Measurements from ENCODE around the gene IL10. TPM values are rescaled to one million over a fixed set of nuclear protein-coding genes. Genes with fewer than 3 reads are reported as not detected.
A peak's percentile ranks its signal among the peaks of the same experiment; 100 is the strongest.
"Not testable (repeated sequence)": the region's sequence is repeated elsewhere in the genome, so short reads cannot be mapped to it uniquely, and the experiment has no call there.

The IL10 gene
- total RNA-seq, 2 donors from 2014 or later = 0.95 TPM; not detected in 1

- H3K27me3 Mint-ChIP-seq = peaks cover 10 to 16% of the 10 kb centered on the region in 2 donors
- peak overlapping the region; percentile 44 to 55 for H3K27ac Mint-ChIP-seq
- H3K9me3 Mint-ChIP-seq = no peaks in the 10 kb centered on the region
- ATAC-seq = peak; percentile 43 to 71
- H3K4me3 Mint-ChIP-seq = peak overlapping the region; percentile 66
- DNase-seq (ENCODE audit: low spot score) = peak; percentile 74
- H3K36me3 Mint-ChIP-seq = peaks cover 8% of the 10 kb centered on the region
- peaks cover 79 to 94% of the 10 kb centered on the region in 2 donors for H3K4me1 Mint-ChIP-seq (ENCODE audit: low read depth in 2 of 2)
Measured at GRCh38 chr1:206768472-206769303, 3.6 kb downstream of the IL10 start.

- Mint-ChIP-seq H3K4me3 (peak overlapping the region; percentile 80), H3K27ac (peak overlapping the region; percentile 74 to 75), H3K4me1 (ENCODE audit: low read depth in 2 of 2) (peaks cover 67 to 81% of the 10 kb centered on the region in 2 donors), H3K9me3 (no peaks in the 10 kb centered on the region), H3K27me3 (peaks cover 6 to 10% of the 10 kb centered on the region in 2 donors), H3K36me3 (peaks cover 14% of the 10 kb centered on the region)
- ATAC-seq (peak; percentile 91), DNase-seq (ENCODE audit: low spot score) (peak; percentile 95)
Measured at GRCh38 chr1:206766251-206766856, 5.9 kb downstream of the IL10 start.

GRCh38 chr1:206765771-206766170, 6.5 kb downstream of the IL10 start:
- H3K36me3 Mint-ChIP-seq = peaks cover 14% of the 10 kb centered on the region
- not testable (repeated sequence) for DNase-seq (ENCODE audit: low spot score); H3K9me3 Mint-ChIP-seq; ATAC-seq; H3K27me3 Mint-ChIP-seq
- peak overlapping the region; percentile 74 to 75 for H3K27ac Mint-ChIP-seq
- peak overlapping the region; percentile 80 for H3K4me3 Mint-ChIP-seq
- peaks cover 61 to 75% of the 10 kb centered on the region in 2 donors for H3K4me1 Mint-ChIP-seq (ENCODE audit: low read depth in 2 of 2)

- DNase-seq (ENCODE audit: low spot score); ATAC-seq; H3K4me3 Mint-ChIP-seq; H3K27me3 Mint-ChIP-seq; H3K9me3 Mint-ChIP-seq: not testable (repeated sequence)
- Mint-ChIP-seq H3K27ac (peak overlapping the region; percentile 38 to 74), H3K36me3 (peaks cover 14% of the 10 kb centered on the region), H3K4me1 (ENCODE audit: low read depth in 2 of 2) (peaks cover 34 to 46% of the 10 kb centered on the region in 2 donors)
Measured at GRCh38 chr1:206762741-206763364, 9.4 kb downstream of the IL10 start.

GRCh38 chr1:206761159-206761768, 11.0 kb downstream of the IL10 start:
- Mint-ChIP-seq H3K27ac (peak overlapping the region in 1 of 2 donors; percentile 24), H3K4me1 (ENCODE audit: low read depth in 2 of 2) (peaks cover 26 to 37% of the 10 kb centered on the region in 2 donors), H3K9me3 (no peaks in the 10 kb centered on the region), H3K4me3 (no peak overlapping the region), H3K36me3 (peaks cover 14% of the 10 kb centered on the region), H3K27me3 (peaks cover 6 to 10% of the 10 kb centered on the region in 2 donors)
- DNase-seq (ENCODE audit: low spot score) (no peak), ATAC-seq (no peak)

- Mint-ChIP-seq H3K9me3 (no peaks in the 10 kb centered on the region), H3K27ac (peak overlapping the region in 1 of 2 donors; percentile 24), H3K27me3 (peaks cover 9 to 10% of the 10 kb centered on the region in 2 donors), H3K36me3 (peaks cover 14% of the 10 kb centered on the region), H3K4me1 (ENCODE audit: low read depth in 2 of 2) (peaks cover 20 to 32% of the 10 kb centered on the region in 2 donors), H3K4me3 (no peak overlapping the region)
- no peak for DNase-seq (ENCODE audit: low spot score)
- ATAC-seq = no peak
Measured at GRCh38 chr1:206760590-206760989, 11.7 kb downstream of the IL10 start.

- Mint-ChIP-seq H3K4me1 (ENCODE audit: low read depth in 2 of 2) (peaks cover 17 to 22% of the 10 kb centered on the region in 2 donors), H3K36me3 (peaks cover 7% of the 10 kb centered on the region), H3K4me3 (no peak overlapping the region), H3K9me3 (no peaks in the 10 kb centered on the region), H3K27ac (no peak overlapping the region), H3K27me3 (peaks cover 19 to 21% of the 10 kb centered on the region in 2 donors)
- no peak for DNase-seq (ENCODE audit: low spot score)
- peak; percentile 70 to 84 for ATAC-seq
Measured at GRCh38 chr1:206757524-206758266, 14.6 kb downstream of the IL10 start.

GRCh38 chr1:206754011-206754410, 18.3 kb downstream of the IL10 start:
- H3K27ac Mint-ChIP-seq = peak overlapping the region in 1 of 2 donors; percentile 6
- peaks cover 20 to 27% of the 10 kb centered on the region in 2 donors for H3K4me1 Mint-ChIP-seq (ENCODE audit: low read depth in 2 of 2)
- no peak overlapping the region for H3K4me3 Mint-ChIP-seq
- H3K27me3 Mint-ChIP-seq = peaks cover 26 to 28% of the 10 kb centered on the region in 2 donors
- H3K36me3 Mint-ChIP-seq = peaks cover 7% of the 10 kb centered on the region
- no peaks in the 10 kb centered on the region for H3K9me3 Mint-ChIP-seq
- DNase-seq (ENCODE audit: low spot score) (no peak), ATAC-seq (no peak)

GRCh38 chr1:206753141-206753540, 19.2 kb downstream of the IL10 start:
- H3K36me3 Mint-ChIP-seq = peaks cover 7% of the 10 kb centered on the region
- no peak overlapping the region for H3K4me3 Mint-ChIP-seq
- peak in 1 of 2 donors; percentile 60 for ATAC-seq

GRCh38 chr1:206752481-206752880, 19.8 kb downstream of the IL10 start:
- H3K4me3 Mint-ChIP-seq = no peak overlapping the region

More at GRCh38 chr1:206753141-206753540, 19.2 kb downstream of the IL10 start:
- peaks cover 26 to 34% of the 10 kb centered on the region in 2 donors for H3K4me1 Mint-ChIP-seq (ENCODE audit: low read depth in 2 of 2)
- peak overlapping the region; percentile 12 to 35 for H3K27ac Mint-ChIP-seq
- no peak for DNase-seq (ENCODE audit: low spot score)
- H3K27me3 Mint-ChIP-seq = peaks cover 26 to 34% of the 10 kb centered on the region in 2 donors
- H3K9me3 Mint-ChIP-seq = no peaks in the 10 kb centered on the region

GRCh38 chr1:206751891-206752290, 20.4 kb downstream of the IL10 start:
- no peak for ATAC-seq
- H3K27me3 Mint-ChIP-seq = peaks cover 26 to 36% of the 10 kb centered on the region in 2 donors
- H3K9me3 Mint-ChIP-seq = no peaks in the 10 kb centered on the region
- no peak overlapping the region for H3K4me3 Mint-ChIP-seq
- peaks cover 7% of the 10 kb centered on the region for H3K36me3 Mint-ChIP-seq
- H3K27ac Mint-ChIP-seq = no peak overlapping the region
- peaks cover 28 to 37% of the 10 kb centered on the region in 2 donors for H3K4me1 Mint-ChIP-seq (ENCODE audit: low read depth in 2 of 2)
- no peak for DNase-seq (ENCODE audit: low spot score)

More at GRCh38 chr1:206752481-206752880, 19.8 kb downstream of the IL10 start:
- H3K9me3 Mint-ChIP-seq = no peaks in the 10 kb centered on the region
- peaks cover 7% of the 10 kb centered on the region for H3K36me3 Mint-ChIP-seq
- DNase-seq (ENCODE audit: low spot score) (no peak), ATAC-seq (no peak)
- peaks cover 28 to 37% of the 10 kb centered on the region in 2 donors for H3K4me1 Mint-ChIP-seq (ENCODE audit: low read depth in 2 of 2)
- H3K27me3 Mint-ChIP-seq = peaks cover 26 to 34% of the 10 kb centered on the region in 2 donors
- H3K27ac Mint-ChIP-seq = peak overlapping the region; percentile 12 to 35

- ATAC-seq (no peak), DNase-seq (ENCODE audit: low spot score) (no peak)
- Mint-ChIP-seq H3K9me3 (no peaks in the 10 kb centered on the region), H3K4me3 (no peak overlapping the region), H3K4me1 (ENCODE audit: low read depth in 2 of 2) (peaks cover 29 to 32% of the 10 kb centered on the region in 2 donors), H3K36me3 (no peaks in the 10 kb centered on the region), H3K27me3 (peaks cover 9 to 22% of the 10 kb centered on the region in 2 donors), H3K27ac (peak overlapping the region in 1 of 2 donors; percentile 24)
Measured at GRCh38 chr1:206748348-206749030, 23.8 kb downstream of the IL10 start.
